Mononuclear cell (primary cell): ENCODE results near the gene CNNM2. TPM values are rescaled to one million over a fixed set of nuclear protein-coding genes. Genes with fewer than 3 reads are reported as not detected.
"Not testable (repeated sequence)": the region's sequence is repeated elsewhere in the genome, so short reads cannot be mapped to it uniquely, and the experiment has no call there.

ENCODE experiments used
- H3K27me3 ChIP-seq: 2 replicates; pipeline ENCODE4 v1.6.0; 2011; ENCODE audit warnings: low read length, control low read depth; ENCODE audit not compliant: insufficient read depth
- H3K4me1 ChIP-seq: 2 replicates; pipeline ENCODE4 v1.5.1; 2011; ENCODE audit warnings: mild to moderate bottlenecking, low read length, control low read depth; ENCODE audit not compliant: insufficient read depth
- H3K4me3 ChIP-seq: 2 replicates; pipeline ENCODE4 v1.5.1; 2011; ENCODE audit warnings: mild to moderate bottlenecking, low read length, moderate library complexity
- H3K9me3 ChIP-seq: 2 replicates; pipeline ENCODE4 v1.5.1; 2011; ENCODE audit warnings: low read depth, mild to moderate bottlenecking, control low read depth, low read length
- total RNA-seq: library from RNA; depleted of rRNA; stranded (reverse); fragments of >200 nt; gene quantifications from one replicate; pipeline ENCODE4 v1.2.3, GENCODE V29; 2012

The CNNM2 gene
- total RNA-seq, 1 donor = 7.3 TPM

- Histone ChIP-seq H3K4me1 (no peaks in the 10 kb centered on the region), H3K27me3 (no peaks in the 10 kb centered on the region), H3K9me3 (no peaks in the 10 kb centered on the region), H3K4me3 (no peak overlapping the region)
These were observed 57.6 kb downstream of the CNNM2 start for GRCh38 chr10:102975483-102976379.

- not testable (repeated sequence) for H3K4me1 ChIP-seq, H3K27me3 ChIP-seq, H3K4me3 ChIP-seq, H3K9me3 ChIP-seq
These were observed 58.3 kb downstream of the CNNM2 start for GRCh38 chr10:102976380-102976726.

GRCh38 chr10:102982296-102982695 lies 64.2 kb downstream of the CNNM2 start:
- Histone ChIP-seq H3K27me3 (no peaks in the 10 kb centered on the region), H3K9me3 (no peaks in the 10 kb centered on the region), H3K4me3 (no peak overlapping the region), H3K4me1 (no peaks in the 10 kb centered on the region)

GRCh38 chr10:102984086-102984485 lies 66.0 kb downstream of the CNNM2 start:
- Histone ChIP-seq H3K27me3 (no peaks in the 10 kb centered on the region), H3K9me3 (no peaks in the 10 kb centered on the region), H3K4me1 (no peaks in the 10 kb centered on the region), H3K4me3 (no peak overlapping the region)

GRCh38 chr10:102985811-102986210 lies 67.7 kb downstream of the CNNM2 start:
- Histone ChIP-seq H3K27me3 (no peaks in the 10 kb centered on the region), H3K9me3 (no peaks in the 10 kb centered on the region), H3K4me3 (no peak overlapping the region), H3K4me1 (no peaks in the 10 kb centered on the region)

- Histone ChIP-seq H3K4me1 (no peaks in the 10 kb centered on the region), H3K9me3 (no peaks in the 10 kb centered on the region), H3K27me3 (no peaks in the 10 kb centered on the region), H3K4me3 (no peak overlapping the region)
These were observed 70.6 kb downstream of the CNNM2 start for GRCh38 chr10:102988404-102989314.

GRCh38 chr10:102994531-102995295 lies 76.6 kb downstream of the CNNM2 start:
- Histone ChIP-seq H3K27me3 (no peaks in the 10 kb centered on the region), H3K4me1 (no peaks in the 10 kb centered on the region), H3K9me3 (no peaks in the 10 kb centered on the region), H3K4me3 (no peak overlapping the region)

GRCh38 chr10:102996876-102997275 lies 78.8 kb downstream of the CNNM2 start:
- no peak overlapping the region for H3K4me3 ChIP-seq
- H3K9me3 ChIP-seq = no peaks in the 10 kb centered on the region
- no peaks in the 10 kb centered on the region for H3K4me1 ChIP-seq
- no peaks in the 10 kb centered on the region for H3K27me3 ChIP-seq

GRCh38 chr10:102997998-102998397 lies 79.9 kb downstream of the CNNM2 start:
- no peaks in the 10 kb centered on the region for H3K9me3 ChIP-seq
- no peaks in the 10 kb centered on the region for H3K4me1 ChIP-seq
- H3K27me3 ChIP-seq = no peaks in the 10 kb centered on the region
- H3K4me3 ChIP-seq = no peak overlapping the region

GRCh38 chr10:102998399-102998907 lies 80.4 kb downstream of the CNNM2 start:
- H3K9me3 ChIP-seq = no peaks in the 10 kb centered on the region
- no peaks in the 10 kb centered on the region for H3K27me3 ChIP-seq
- H3K4me3 ChIP-seq = no peak overlapping the region
- no peaks in the 10 kb centered on the region for H3K4me1 ChIP-seq

GRCh38 chr10:103000050-103000449 lies 82.0 kb downstream of the CNNM2 start:
- H3K27me3 ChIP-seq, H3K4me3 ChIP-seq, H3K9me3 ChIP-seq, H3K4me1 ChIP-seq: not testable (repeated sequence)

GRCh38 chr10:103007017-103007416 lies 88.9 kb downstream of the CNNM2 start:
- Histone ChIP-seq H3K4me3 (no peak overlapping the region), H3K4me1 (no peaks in the 10 kb centered on the region), H3K9me3 (peaks cover 8% of the 10 kb centered on the region), H3K27me3 (no peaks in the 10 kb centered on the region)

- no peak overlapping the region for H3K4me3 ChIP-seq
These were observed 95.3 kb downstream of the CNNM2 start for GRCh38 chr10:103013416-103013815.

GRCh38 chr10:103019425-103019824 lies 101.3 kb downstream of the CNNM2 start:
- no peaks in the 10 kb centered on the region for H3K27me3 ChIP-seq
- no peaks in the 10 kb centered on the region for H3K9me3 ChIP-seq
- H3K4me1 ChIP-seq = no peaks in the 10 kb centered on the region
- H3K4me3 ChIP-seq = no peak overlapping the region

More at GRCh38 chr10:103013416-103013815, 95.3 kb downstream of the CNNM2 start:
- Histone ChIP-seq H3K4me1 (no peaks in the 10 kb centered on the region), H3K27me3 (no peaks in the 10 kb centered on the region), H3K9me3 (no peaks in the 10 kb centered on the region)
